GM18499 (cell line): ENCODE results near the gene IRGC.

Experiments
- ATAC-seq: cut with Tn5 transposase; IDR thresholded peaks from one replicate; pipeline ENCODE4 v1.9.1; 2021; ENCODE audit warnings: moderate number of reproducible peaks; ENCODE audit not compliant: insufficient read depth, unreplicated experiment

The IRGC gene

GRCh38 chr19:43690890-43691289 lies 25.0 kb upstream of the IRGC start:
- no peak for ATAC-seq

DNA sequence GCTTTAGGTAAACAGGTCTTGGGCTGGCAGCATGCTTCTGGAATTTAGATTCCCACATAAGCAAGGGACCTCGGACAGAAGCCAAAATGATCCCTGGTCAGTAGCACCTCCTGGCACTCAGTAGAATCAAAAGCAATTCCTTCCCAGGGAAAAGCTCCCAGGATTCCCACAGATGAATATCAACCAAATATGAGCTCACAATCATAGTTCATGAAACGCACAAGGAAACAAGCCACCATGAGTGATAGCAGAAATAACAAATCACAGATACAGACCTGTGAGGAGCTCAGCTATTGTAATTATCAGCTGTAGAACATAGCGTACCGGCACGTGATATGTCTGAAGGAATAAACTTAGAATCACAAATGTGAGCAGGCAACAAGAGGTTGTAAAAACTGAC lies 24.1 kb upstream of the IRGC start:
- ATAC-seq = no peak

DNA sequence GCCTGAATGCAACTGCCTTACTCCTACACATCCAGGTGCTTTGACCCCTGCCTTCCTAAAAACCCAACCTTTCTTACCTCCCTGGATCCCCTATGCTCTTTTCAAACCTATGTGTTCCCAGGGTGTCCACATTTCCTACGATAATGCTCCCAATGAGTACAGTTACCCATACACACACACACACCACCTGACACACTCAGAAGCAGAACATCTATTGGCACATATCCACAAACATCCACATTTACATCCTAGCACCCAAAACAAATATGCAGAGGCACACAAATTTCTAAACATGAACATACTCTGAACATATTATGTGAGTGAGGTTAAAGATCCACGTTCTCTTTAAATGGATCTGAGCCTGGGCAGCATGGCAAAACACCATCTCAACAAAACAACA lies 23.5 kb upstream of the IRGC start:
- no peak for ATAC-seq

DNA sequence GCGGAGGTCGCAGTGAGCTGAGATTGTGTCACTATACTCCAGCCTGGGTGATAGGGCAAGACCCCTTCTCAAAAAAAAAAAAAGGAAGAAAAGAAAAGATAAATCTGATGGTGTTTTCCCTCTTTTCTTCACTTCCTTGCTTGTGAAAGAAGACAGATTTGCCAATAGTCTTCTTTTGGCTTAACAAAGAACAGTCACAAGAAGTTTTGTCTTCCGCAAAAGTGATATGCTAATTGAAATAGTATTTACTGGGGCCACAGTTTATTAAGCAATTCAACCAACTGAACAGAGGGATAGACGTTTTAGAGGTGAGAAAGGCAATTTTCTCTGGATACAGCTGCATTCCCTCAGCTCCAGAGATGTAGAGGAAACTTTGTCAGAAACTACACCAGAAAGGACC lies 23.0 kb upstream of the IRGC start:
- no peak for ATAC-seq

DNA sequence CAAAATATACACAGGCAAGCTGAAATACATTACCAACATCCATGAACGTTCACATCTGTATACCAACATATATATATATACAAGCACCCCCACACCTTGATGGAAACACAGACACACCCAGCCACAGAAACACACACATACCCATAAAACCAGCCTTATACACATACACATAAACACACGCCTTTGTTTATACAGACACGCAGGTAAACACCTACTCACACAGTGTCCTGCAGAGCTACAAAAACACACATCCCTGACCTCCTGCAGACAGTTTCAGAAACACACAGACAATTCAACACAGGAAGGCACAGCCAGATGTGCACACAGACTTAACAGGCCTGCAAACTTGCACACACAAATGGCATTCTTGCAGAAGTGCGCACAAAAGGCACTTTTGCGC lies 21.3 kb upstream of the IRGC start:
- ATAC-seq = no peak

DNA sequence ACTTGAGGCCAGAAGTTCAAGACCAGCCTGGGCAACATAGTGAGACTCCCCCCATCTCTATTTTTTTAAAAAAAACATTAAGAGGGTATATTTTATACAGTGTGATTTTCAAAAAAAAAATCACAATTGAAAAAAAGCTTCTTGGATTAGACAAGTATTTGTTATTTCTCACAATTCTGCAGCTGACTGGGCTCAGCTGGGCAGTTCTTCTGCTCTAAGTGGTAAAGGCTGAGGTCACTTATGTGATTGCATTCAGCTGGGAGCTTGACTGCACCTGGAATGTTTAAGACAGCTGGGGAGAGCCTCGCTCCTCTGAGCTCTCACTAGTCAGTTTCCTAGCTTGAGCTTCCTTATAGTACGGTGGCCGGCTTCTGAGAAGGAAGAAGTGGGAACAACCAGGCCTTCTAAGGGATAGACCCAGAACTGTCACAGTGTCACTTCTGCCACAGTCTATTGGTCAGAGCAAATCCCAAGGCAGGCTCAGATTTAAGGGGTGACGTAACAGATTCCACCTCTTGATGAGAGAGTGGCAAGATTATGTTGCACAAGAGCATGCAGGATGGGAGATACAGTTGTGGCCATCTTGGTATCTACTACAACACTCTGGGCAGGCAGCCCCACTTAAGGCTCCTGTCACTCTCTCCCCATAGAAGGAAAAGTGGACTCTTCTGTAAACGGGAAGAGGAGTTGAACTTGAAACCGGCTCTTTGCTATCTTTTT lies 19.7 kb upstream of the IRGC start:
- no peak for ATAC-seq

- no peak for ATAC-seq
These were observed 18.6 kb upstream of the IRGC start for GRCh38 chr19:43697295-43697694.

GRCh38 chr19:43699506-43700394 lies 16.1 kb upstream of the IRGC start:
- ATAC-seq = no peak

DNA sequence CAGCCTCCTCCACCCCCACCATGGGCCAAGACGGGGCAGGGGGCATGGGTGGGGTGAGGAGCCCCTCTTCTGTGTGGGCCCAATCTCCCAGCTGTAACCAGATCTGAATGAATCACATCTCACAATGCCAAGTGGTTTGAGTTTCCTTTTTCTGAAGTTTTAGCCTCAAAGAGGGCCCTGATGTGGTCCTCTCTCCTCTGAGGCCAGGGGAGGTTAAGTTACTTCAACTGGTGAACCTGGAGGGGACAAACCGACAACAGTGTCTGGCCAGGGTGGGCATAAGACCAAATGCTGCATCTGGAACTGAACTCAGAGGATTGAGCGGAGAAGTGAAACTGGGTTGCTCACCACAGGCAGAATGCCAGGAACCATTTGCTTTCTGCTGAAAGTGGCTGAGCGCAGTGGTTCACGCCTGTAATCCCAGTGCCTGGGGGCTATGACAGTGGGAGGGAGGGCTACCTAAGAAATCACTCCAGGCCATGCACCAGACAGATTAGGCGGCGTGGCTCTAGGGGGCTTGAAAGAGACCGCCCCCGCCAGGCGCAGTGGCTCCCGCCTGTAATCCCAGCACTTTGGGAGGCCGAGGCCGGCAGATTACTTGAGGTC lies 15.4 kb upstream of the IRGC start:
- no peak for ATAC-seq

DNA sequence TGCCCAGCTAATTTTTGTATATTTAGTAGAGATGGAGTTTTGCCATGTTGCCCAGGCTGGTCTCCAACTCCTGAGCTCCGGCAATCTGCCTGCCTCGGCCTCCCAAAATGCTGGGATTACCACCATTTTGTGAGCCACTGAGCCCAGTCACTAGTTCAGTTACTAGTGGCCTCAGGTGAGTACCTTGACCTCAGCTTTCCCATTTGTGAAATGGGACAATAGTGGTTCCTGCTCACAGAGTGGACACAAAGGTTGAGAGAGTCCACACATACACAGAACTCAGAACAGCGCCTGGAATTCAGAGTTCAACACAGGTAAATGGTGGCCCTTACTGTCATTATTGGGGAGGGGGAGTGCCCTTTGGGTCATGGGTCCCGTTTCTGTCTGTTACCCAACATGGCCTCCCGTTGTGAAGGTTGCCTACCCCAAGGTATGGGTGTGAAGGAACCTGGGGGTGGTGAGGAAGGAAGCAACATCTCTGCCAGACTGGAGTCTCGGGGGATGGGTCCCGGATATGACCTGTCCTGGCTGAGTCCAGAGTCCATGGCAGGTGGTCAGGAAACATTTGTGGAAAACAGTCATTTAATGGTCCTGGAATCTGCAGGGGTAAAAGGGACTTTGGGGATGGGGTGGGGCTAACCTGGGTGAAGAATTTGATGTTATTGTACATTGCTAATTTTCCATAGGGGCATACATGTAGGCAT lies 11.7 kb upstream of the IRGC start:
- ATAC-seq = no peak

GRCh38 chr19:43705729-43706128 lies 10.1 kb upstream of the IRGC start:
- no peak for ATAC-seq

- no peak for ATAC-seq
These were observed 8.6 kb upstream of the IRGC start for GRCh38 chr19:43707158-43707712.

DNA sequence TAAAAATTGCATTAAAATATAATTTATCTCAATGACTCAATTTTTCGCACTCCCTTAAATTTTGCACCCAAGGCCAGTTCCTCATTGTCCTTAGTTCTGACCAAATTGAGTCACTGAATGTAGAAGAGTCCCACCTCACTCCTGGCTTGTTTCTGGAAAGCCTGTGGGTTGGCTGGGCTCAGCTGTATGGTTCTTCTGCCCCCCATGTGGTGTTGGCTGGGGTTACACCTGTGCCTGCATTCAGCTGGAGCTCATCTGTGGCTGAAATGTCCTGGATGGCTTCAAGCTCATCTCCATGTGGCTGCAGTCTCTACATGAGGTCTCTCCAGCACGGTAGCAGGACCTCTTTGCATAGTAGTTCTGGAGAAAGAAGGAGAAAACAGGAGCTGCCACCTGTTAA lies 7.2 kb upstream of the IRGC start:
- ATAC-seq = no peak

DNA sequence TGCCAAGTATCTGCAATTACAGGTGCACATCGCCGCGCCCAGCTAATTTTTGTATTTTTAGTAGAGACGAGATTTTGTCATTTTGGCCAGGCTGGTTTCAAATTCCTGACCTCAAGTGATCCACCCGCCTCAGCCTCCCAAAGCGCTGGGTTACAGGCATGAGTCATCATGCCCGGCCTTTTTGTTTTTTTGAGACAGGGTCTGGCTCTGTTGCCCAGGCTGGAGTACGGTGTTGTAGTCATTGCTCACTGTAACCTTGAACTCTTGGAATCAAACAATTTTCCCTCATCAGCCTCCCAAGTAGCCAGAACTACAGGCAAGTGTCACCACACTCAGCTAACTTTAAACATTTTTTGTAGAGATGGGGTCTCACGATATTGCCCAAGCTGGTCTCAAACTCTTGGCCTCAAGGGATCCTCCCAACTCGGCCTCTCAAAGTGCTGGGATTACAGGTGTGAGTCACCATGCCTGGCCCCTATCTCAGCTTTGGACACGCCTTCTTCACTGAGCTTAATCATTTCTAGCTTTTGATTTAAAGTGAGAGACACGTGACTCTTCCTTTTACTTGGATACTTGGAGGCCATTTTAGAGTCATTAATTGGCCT lies 4.0 kb upstream of the IRGC start:
- no peak for ATAC-seq

DNA sequence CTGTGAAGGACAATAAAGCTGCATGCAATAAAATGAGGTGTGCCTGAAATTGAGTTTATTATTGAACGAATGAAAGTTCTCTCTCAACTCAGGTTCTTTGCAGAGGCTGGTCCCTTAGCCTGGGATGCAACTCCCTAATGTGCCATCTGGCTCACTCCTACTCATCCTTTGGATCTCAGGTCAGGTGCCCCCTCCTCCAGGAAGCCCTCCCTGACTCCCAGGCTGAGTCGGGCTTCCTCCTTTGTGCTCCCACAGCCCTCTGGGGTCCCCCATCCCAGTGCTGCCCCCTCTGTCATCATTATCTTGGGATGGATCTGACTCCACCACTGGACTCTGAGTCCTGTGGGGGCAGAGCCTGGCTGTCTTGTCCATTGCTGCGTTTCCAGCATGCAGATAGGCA lies 2.7 kb upstream of the IRGC start:
- ATAC-seq = no peak

DNA sequence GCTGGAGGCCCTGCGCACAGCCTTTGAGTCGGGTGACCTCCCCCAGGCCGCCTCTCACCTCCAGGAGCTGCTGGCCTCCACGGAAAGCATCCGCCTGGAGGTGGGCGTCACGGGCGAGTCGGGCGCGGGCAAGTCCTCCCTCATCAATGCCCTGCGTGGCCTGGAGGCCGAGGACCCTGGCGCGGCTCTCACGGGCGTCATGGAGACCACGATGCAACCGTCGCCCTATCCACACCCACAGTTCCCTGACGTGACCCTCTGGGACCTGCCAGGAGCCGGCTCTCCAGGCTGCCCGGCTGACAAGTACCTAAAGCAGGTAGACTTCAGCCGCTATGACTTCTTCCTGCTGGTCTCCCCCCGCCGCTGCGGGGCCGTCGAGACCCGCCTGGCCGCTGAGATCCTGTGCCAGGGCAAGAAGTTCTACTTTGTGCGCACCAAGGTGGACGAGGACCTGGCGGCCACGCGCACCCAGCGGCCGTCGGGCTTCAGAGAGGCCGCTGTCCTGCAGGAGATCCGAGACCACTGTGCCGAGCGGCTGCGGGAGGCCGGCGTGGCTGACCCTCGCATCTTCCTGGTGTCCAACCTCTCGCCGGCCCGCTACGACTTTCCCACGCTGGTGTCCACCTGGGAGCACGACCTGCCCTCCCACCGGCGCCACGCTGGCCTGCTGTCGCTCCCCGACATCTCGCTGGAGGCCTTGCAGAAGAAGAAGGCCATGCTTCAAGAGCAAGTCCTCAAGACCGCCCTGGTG lies 2.9 kb downstream of the IRGC start:
- no peak for ATAC-seq

DNA sequence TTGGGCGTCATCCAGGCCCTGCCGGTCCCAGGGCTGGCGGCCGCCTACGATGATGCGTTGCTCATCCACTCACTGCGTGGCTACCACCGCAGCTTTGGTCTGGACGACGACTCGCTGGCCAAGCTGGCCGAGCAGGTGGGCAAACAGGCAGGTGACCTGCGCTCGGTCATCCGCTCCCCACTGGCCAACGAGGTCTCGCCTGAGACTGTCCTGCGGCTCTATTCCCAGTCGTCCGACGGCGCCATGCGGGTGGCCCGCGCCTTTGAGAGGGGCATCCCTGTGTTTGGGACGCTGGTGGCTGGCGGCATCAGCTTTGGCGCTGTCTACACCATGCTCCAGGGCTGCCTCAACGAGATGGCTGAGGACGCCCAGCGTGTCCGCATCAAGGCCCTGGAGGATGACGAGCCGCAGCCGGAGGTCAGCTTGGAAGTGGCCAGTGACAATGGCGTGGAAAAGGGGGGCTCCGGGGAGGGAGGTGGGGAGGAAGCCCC lies 3.5 kb downstream of the IRGC start:
- ATAC-seq = no peak

GRCh38 chr19:43719918-43720317 lies 4.0 kb downstream of the IRGC start:
- no peak for ATAC-seq

DNA sequence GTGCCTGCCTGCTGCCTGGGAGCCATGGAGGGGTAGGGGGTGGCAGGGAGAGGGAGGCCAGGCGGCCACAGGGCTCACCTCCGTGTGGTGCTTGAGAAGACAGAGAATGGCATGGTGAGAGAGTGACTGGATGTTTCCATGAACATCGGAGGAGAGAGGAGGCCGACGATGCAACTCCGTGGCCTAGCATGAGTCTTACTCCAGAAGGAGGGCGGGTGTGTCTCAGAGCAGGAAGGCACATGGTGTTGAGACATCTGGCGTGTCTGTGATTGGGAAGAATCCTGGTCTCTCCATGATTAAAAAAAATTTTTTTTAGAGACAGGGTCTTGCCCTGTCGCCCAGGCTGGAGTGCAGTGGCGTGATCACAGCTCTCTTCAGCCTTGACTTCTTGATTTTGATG lies 5.1 kb downstream of the IRGC start:
- ATAC-seq = no peak
